K562 (cell line): Measurements from ENCODE around the gene SMIM15. TPM values are rescaled to one million over a fixed set of nuclear protein-coding genes. Genes with fewer than 3 reads are reported as not detected.

Experiments
- ATAC-seq: fragments of 200-7000 bp; cut with Tn5 transposase; 3 replicates; pipeline ENCODE4 v1.9.1; 2020; ENCODE audit warnings: moderate library complexity
- BruUV-seq: library from RNA; stranded (reverse); fragments of 400-500 nt; replicated peaks from 2 replicates; lab custom pipeline; 2021; lab: Mats Ljungman, UMichigan
- CTCF ChIA-PET: fragments of 300-600 bp; formaldehyde crosslinking; extraction: SDS; loops from one replicate; lab custom pipeline; 2021; ENCODE audit warnings: low intra/inter-chr PET ratio; lab: Yijun Ruan, JAX
- POLR2A ChIA-PET: fragments of 300-600, 350-650 bp; sonication (Branson Sonifier 250); formaldehyde crosslinking; extraction: SDS; loops from one replicate; lab custom pipeline; 2021; ENCODE audit warnings: antibody characterized with exemption, inconsistent platforms; lab: Yijun Ruan, JAX
- DNase-seq, 4 experiments: peaks; one replicate each; pipeline versions ENCODE4 v3.0.0 to v3.0.0-alpha.2; 2011 to 2018; ENCODE audit warnings: low spot score in 3 of 4, mixed read lengths in 3 of 4; ENCODE audit errors: extremely low read depth in 1 of 4
- FAIRE-seq: peaks from 2 replicates; lab custom pipeline; 2011; peaks lifted over from hg19 to GRCh38; lab: Jason Lieb, UNC
- H2AFZ ChIP-seq: 2 replicates; pipeline ENCODE4 v1.6.0; 2011; ENCODE audit warnings: low read depth, low read length, control low read depth, inconsistent platforms
- H3K27ac ChIP-seq: fragments of 200-600 bp; 3 replicates; pipeline ENCODE4 v1.8.0; 2011; ENCODE audit warnings: low read depth, mild to moderate bottlenecking, control low read depth, inconsistent platforms, low read length, moderate library complexity, mixed read lengths; ENCODE audit errors: extremely low read depth
- H3K27me3 ChIP-seq, 2 experiments: fragments of 300-600 bp in 1 of 2; 2 replicates in 1 of 2; 3 replicates in 1 of 2; pipeline versions ENCODE4 v1.6.0 to v1.8.0; 2011; ENCODE audit warnings: inconsistent platforms in 2 of 2, low read length in 2 of 2, mild to moderate bottlenecking in 1 of 2, mixed read lengths in 1 of 2, moderate library complexity in 1 of 2; ENCODE audit not compliant: control insufficient read depth in 2 of 2, insufficient read depth in 2 of 2
- H3K36me3 ChIP-seq: fragments of 300-600 bp; 3 replicates; pipeline ENCODE4 v1.8.0; 2011; ENCODE audit warnings: mild to moderate bottlenecking, low read length, inconsistent platforms; ENCODE audit not compliant: control insufficient read depth, insufficient read depth
- H3K4me1 ChIP-seq, 2 experiments: fragments of 200-600 bp in 1 of 2; replicated peaks in 1 of 2; 2 replicates in 1 of 2; 3 replicates in 1 of 2; pipeline versions ENCODE4 v1.5.1 to v1.8.0; 2011; ENCODE audit warnings: inconsistent platforms in 2 of 2, low read length in 2 of 2, mild to moderate bottlenecking in 1 of 2, mixed read lengths in 1 of 2, moderate library complexity in 1 of 2; ENCODE audit not compliant: control insufficient read depth in 2 of 2, insufficient read depth in 2 of 2
- H3K4me2 ChIP-seq: 2 replicates; pipeline ENCODE4 v1.6.1; 2011; ENCODE audit warnings: low read length, control low read depth, inconsistent platforms, mixed read lengths; ENCODE audit not compliant: insufficient read depth
- H3K4me3 ChIP-seq: fragments of 200-600 bp; sonication (generic), shearing (Covaris generic); 2 replicates; pipeline ENCODE4 v1.5.1; 2016; ENCODE audit warnings: control low read depth, inconsistent platforms
- H3K79me2 ChIP-seq: fragments of 200-600 bp; 3 replicates; pipeline ENCODE4 v1.8.0; 2011; ENCODE audit warnings: low read length, inconsistent platforms; ENCODE audit not compliant: control insufficient read depth, insufficient read depth
- H3K9ac ChIP-seq, 2 experiments: 2 replicates each; pipeline versions ENCODE4 v1.6.0 to v1.6.1; 2011; ENCODE audit warnings: low read depth in 2 of 2, low read length in 2 of 2, control low read depth in 1 of 2, inconsistent platforms in 1 of 2, mild to moderate bottlenecking in 1 of 2, mixed read lengths in 1 of 2; ENCODE audit not compliant: insufficient read depth in 1 of 2
- H3K9me1 ChIP-seq: one replicate; pipeline ENCODE4 v1.6.0; 2011; ENCODE audit warnings: inconsistent platforms, mild to moderate bottlenecking, low read length, moderate library complexity; ENCODE audit not compliant: control insufficient read depth, insufficient read depth
- H3K9me3 ChIP-seq: replicated peaks from 2 replicates; pipeline ENCODE4 v1.5.1; 2011; ENCODE audit warnings: low read depth, low read length, inconsistent platforms; ENCODE audit not compliant: control insufficient read depth, insufficient read depth
- H4K20me1 ChIP-seq: replicated peaks from 2 replicates; pipeline ENCODE4 v1.6.1; 2011; ENCODE audit warnings: low read length, inconsistent platforms, mixed read lengths; ENCODE audit not compliant: control insufficient read depth, insufficient read depth
- HINFP ChIP-seq: fragments of 450-650 bp; conservative IDR thresholded peaks from 2 replicates; pipeline ENCODE4 v1.6.1; 2016; ENCODE audit warnings: missing genetic modification characterization, low read depth, mild to moderate bottlenecking, control low read depth, missing compliant biosample characterization
- RBBP5 ChIP-seq: fragments of 200-600 bp; sonication (generic); IDR thresholded peaks from 2 replicates; pipeline ENCODE4 v1.6.1; 2012; ENCODE audit warnings: borderline replicate concordance, mild to moderate bottlenecking, low read length, control low read depth, inconsistent platforms; ENCODE audit not compliant: insufficient read depth, poor library complexity, severe bottlenecking
- SFPQ ChIP-seq: fragments of 200-400 bp; formaldehyde crosslinking; IDR thresholded peaks from 2 replicates; pipeline ENCODE4 v1.6.1; 2017; ENCODE audit warnings: mild to moderate bottlenecking, low read depth, low read length, moderate library complexity
- ZNF316 ChIP-seq: fragments of 450-650 bp; IDR thresholded peaks from 2 replicates; pipeline ENCODE4 v1.6.1; 2016
- ZNF592 ChIP-seq: fragments of 450-650 bp; IDR thresholded peaks from 2 replicates; pipeline ENCODE4 v1.6.1; 2017; ENCODE audit warnings: antibody characterized with exemption, mild to moderate bottlenecking
- WGBS: fragments of 100-300 bp; shearing (Covaris generic); methylation state at CpG from one replicate; pipeline ENCODE4 v1.1.6; 2016; ENCODE audit warnings: low coverage, mixed read lengths; ENCODE audit not compliant: insufficient coverage; ENCODE audit errors: missing lambda C conversion rate; 5-methylcytosine and 5-hydroxymethylcytosine counted together
- in situ Hi-C: fragments of 300-500 bp; cut with MboI; formaldehyde crosslinking; loops from 4 replicates; pipeline ENCODE4 v1.15.0; 2018; ENCODE audit warnings: inconsistent platforms, mixed read lengths
- intact Hi-C: fragments of 100-400 bp; cut with micrococcal nuclease; formaldehyde crosslinking; loops from 2 replicates; pipeline ENCODE4 v1.14.2; 2022
- polyA plus RNA-seq, 8 experiments: library from polyadenylated mRNA; depleted of rRNA in 4 of 8; stranded (reverse) in 5 of 8; unstranded in 3 of 8; fragments of >200 nt; fragmentation: Nextera tagmentation in 2 of 8; fragmentation: Illumina TruSeq in 1 of 8; extraction: Ambion mirVana in 2 of 8; extraction: Trizol in 1 of 8; gene quantifications; 2 replicates each; pipeline versions ENCODE4 v1.2.1 to v1.2.3, GENCODE V29; 2011 to 2014; ENCODE audit warnings: inconsistent platforms in 1 of 8, missing spikeins in 1 of 8
- total RNA-seq, 7 experiments: library from RNA; depleted of rRNA in 6 of 7; stranded (reverse); fragments of >200 nt in 6 of 7; fragmentation: Illumina TruSeq in 2 of 7; extraction: Trizol in 2 of 7; gene quantifications; 2 replicates each; pipeline versions ENCODE4 v1.2.1 to v1.2.3, GENCODE V29; 2011 to 2021; ENCODE audit warnings: low replicate concordance in 1 of 7

Gene SMIM15
- total and polyA plus RNA-seq, 9 of the 15 experiments (the other 6 are each of a cell fraction or from before 2014, with no cell fraction given), result 16.6 to 124 (median 82.0) TPM

GRCh38 chr5:61115968-61116367 lies 46.3 kb downstream of the SMIM15 start:
- no peak overlapping the region for H3K9ac ChIP-seq
- ATAC-seq (no peak), FAIRE-seq (no peak)
- BruUV-seq, result no TSS peak
- H3K4me1 ChIP-seq, result no peaks in the 10 kb centered on the region
- H4K20me1 ChIP-seq, result no peaks in the 10 kb centered on the region
- TF ChIP-seq HINFP (no peak), ZNF316 (peak; percentile 18; the same call in 1 of the 2 replicates)
- TF ChIP-seq, all 486 proteins: peak for 1
- ChIA-PET POLR2A (interaction anchor here (0.5 kb wide), 1 partner anchor 76 kb away, joined by 3 read pairs; no protein-coding TSS in a partner anchor), CTCF (no interaction called here)
- Histone ChIP-seq H3K27me3 (no peaks in the 10 kb centered on the region), H3K4me3 (no peak overlapping the region), H3K36me3 (no peaks in the 10 kb centered on the region), H2AFZ (no peak overlapping the region), H3K79me2 (no peaks in the 10 kb centered on the region), H3K9me1 (no peaks in the 10 kb centered on the region), H3K27ac (no peak overlapping the region), H3K4me2 (no peak overlapping the region), H3K9me3 (0 out of 2 replicates have a peak, but pooled peaks cover 2% of the 10 kb centered on the region)
- no peak for DNase-seq
- in situ Hi-C loops, result no loop called here
- intact Hi-C loops, result no loop called here
- WGBS, result 83% methylated on average over 3 of the region's 3 CpGs

GRCh38 chr5:61114441-61114840 lies 47.8 kb downstream of the SMIM15 start:
- no peak for FAIRE-seq
- Histone ChIP-seq H3K4me1 (no peaks in the 10 kb centered on the region), H3K27me3 (no peaks in the 10 kb centered on the region), H3K9ac (no peak overlapping the region), H4K20me1 (no peaks in the 10 kb centered on the region), H3K4me2 (no peak overlapping the region), H3K79me2 (no peaks in the 10 kb centered on the region), H3K36me3 (no peaks in the 10 kb centered on the region), H3K9me1 (no peaks in the 10 kb centered on the region), H3K27ac (no peak overlapping the region), H3K9me3 (0 out of 2 replicates have a peak, but pooled peaks cover 2% of the 10 kb centered on the region), H2AFZ (no peak overlapping the region), H3K4me3 (no peak overlapping the region)
- no TSS peak for BruUV-seq
- ChIA-PET POLR2A (no interaction called here), CTCF (no interaction called here)
- intact Hi-C loops (no loop called here), in situ Hi-C loops (no loop called here)
- ATAC-seq, result no peak
- DNase-seq, result no peak
- whole genome bisulfite sequencing, result 91% methylated on average over 1 of the region's 1 CpG
- TF ChIP-seq SFPQ, result no peak
- no peak for TF ChIP-seq RBBP5
- TF ChIP-seq ZNF592, result no peak
